SK-N-SH treated with all-trans-retinoic acid at 6 μM for 48 hours (cell line): ENCODE measurements around the gene SFMBT2.

ENCODE experiments used
- ATAC-seq: fragments of 200-7000 bp; cut with Tn5 transposase; 3 replicates; pipeline ENCODE4 v1.9.1; 2020; ENCODE audit warnings: mild to moderate bottlenecking, moderate library complexity
- ARNTL ChIP-seq: fragments of 450-650 bp; formaldehyde crosslinking; IDR thresholded peaks from 2 replicates; pipeline ENCODE4 v1.5.0; 2020; ENCODE audit warnings: low read depth, mild to moderate bottlenecking, moderate library complexity, borderline replicate concordance
- BACH2 ChIP-seq: fragments of 250-450 bp; sonication (Bioruptor Pico); IDR thresholded peaks from 2 replicates; pipeline ENCODE4 v1.9.0; 2021; ENCODE audit warnings: mild to moderate bottlenecking, borderline replicate concordance
- CSDC2 ChIP-seq: fragments of 250-450 bp; sonication (Bioruptor Pico); IDR thresholded peaks from 2 replicates; pipeline ENCODE4 v1.5.0; 2020; ENCODE audit warnings: mild to moderate bottlenecking, moderate library complexity
- ESRRG ChIP-seq: fragments of 250-450 bp; sonication (Bioruptor Pico); IDR thresholded peaks from 2 replicates; pipeline ENCODE4 v1.6.1; 2021; ENCODE audit warnings: mild to moderate bottlenecking
- GLIS3 ChIP-seq: fragments of 250-450 bp; sonication (Bioruptor Pico); IDR thresholded peaks from 2 replicates; pipeline ENCODE4 v1.5.0; 2020; ENCODE audit warnings: mild to moderate bottlenecking, moderate library complexity
- OSR1 ChIP-seq: fragments of 250-450 bp; sonication (Bioruptor Pico); IDR thresholded peaks from 2 replicates; pipeline ENCODE4 v1.8.0; 2022; ENCODE audit warnings: moderate library complexity, mild to moderate bottlenecking, inconsistent platforms
- PATZ1 ChIP-seq: fragments of 250-450 bp; sonication (Bioruptor Pico); IDR thresholded peaks from 2 replicates; pipeline ENCODE4 v1.8.0; 2020; ENCODE audit warnings: mild to moderate bottlenecking, moderate library complexity, borderline replicate concordance
- PPARA ChIP-seq: fragments of 250-450 bp; sonication (Bioruptor Pico); IDR thresholded peaks from 2 replicates; pipeline ENCODE4 v1.5.0; 2020; ENCODE audit warnings: mild to moderate bottlenecking, borderline replicate concordance
- RARB ChIP-seq: fragments of 250-450 bp; sonication (Bioruptor Pico); IDR thresholded peaks from 2 replicates; pipeline ENCODE4 v1.8.0; 2021; ENCODE audit warnings: mild to moderate bottlenecking, moderate library complexity
- SNAI2 ChIP-seq: fragments of 250-450 bp; sonication (Bioruptor Pico); IDR thresholded peaks from 2 replicates; pipeline ENCODE4 v1.5.0; 2020; ENCODE audit warnings: mild to moderate bottlenecking, moderate library complexity
- TCF4 ChIP-seq: fragments of 250-450 bp; sonication (Bioruptor Pico); IDR thresholded peaks from 2 replicates; pipeline ENCODE4 v1.8.0; 2021; ENCODE audit warnings: mild to moderate bottlenecking, moderate library complexity, borderline replicate concordance
- TOX ChIP-seq: fragments of 250-450 bp; sonication (Bioruptor Pico); IDR thresholded peaks from 2 replicates; pipeline ENCODE4 v1.8.0; 2021; ENCODE audit warnings: mild to moderate bottlenecking, moderate library complexity, borderline replicate concordance
- TSHZ2 ChIP-seq: fragments of 250-450 bp; sonication (Bioruptor Pico); IDR thresholded peaks from 2 replicates; pipeline ENCODE4 v1.5.0; 2020; ENCODE audit warnings: mild to moderate bottlenecking, moderate library complexity
- ZC3H10 ChIP-seq: fragments of 250-450 bp; sonication (Bioruptor Pico); IDR thresholded peaks from 2 replicates; pipeline ENCODE4 v1.5.1; 2021; ENCODE audit warnings: mild to moderate bottlenecking, moderate library complexity
- ZFP3 ChIP-seq: fragments of 250-450 bp; sonication (Bioruptor Pico); IDR thresholded peaks from 2 replicates; pipeline ENCODE4 v1.5.0; 2020; ENCODE audit warnings: mild to moderate bottlenecking, moderate library complexity
- ZFP30 ChIP-seq: fragments of 450-650 bp; formaldehyde crosslinking; IDR thresholded peaks from 2 replicates; pipeline ENCODE4 v1.5.0; 2022; ENCODE audit warnings: mild to moderate bottlenecking, moderate library complexity
- ZNF565 ChIP-seq: fragments of 450-650 bp; formaldehyde crosslinking; conservative IDR thresholded peaks from 2 replicates; pipeline ENCODE4 v1.5.0; 2020; ENCODE audit warnings: low read depth, mild to moderate bottlenecking, moderate library complexity
- ZNF70 ChIP-seq: fragments of 450-650 bp; formaldehyde crosslinking; IDR thresholded peaks from 2 replicates; pipeline ENCODE4 v1.5.0; 2020; ENCODE audit warnings: mild to moderate bottlenecking, moderate library complexity
- TF ChIP-seq, protein P1 (sequence below): fragments of 250-450 bp; sonication (Bioruptor Pico); IDR thresholded peaks from 2 replicates; pipeline ENCODE4 v1.5.1; 2021; ENCODE audit warnings: mild to moderate bottlenecking, moderate library complexity

Gene SFMBT2

GRCh38 chr10:7438196-7438986, 27.6 kb upstream of the SFMBT2 start:
- no peak for ATAC-seq
- TF ChIP-seq TCF4 = peak; percentile 57; the same call in 1 of the 2 replicates
- no peak for TF ChIP-seq ESRRG (CRISPR knock-in tag)

GRCh38 chr10:7436490-7437100, 25.8 kb upstream of the SFMBT2 start:
- ATAC-seq = no peak
- TF ChIP-seq ZNF70 (CRISPR knock-in tag) = no peak
- TF ChIP-seq ZNF565 (CRISPR knock-in tag) = no peak
- no peak for TF ChIP-seq PATZ1 (CRISPR knock-in tag)
- TF ChIP-seq CSDC2 (CRISPR knock-in tag) = no peak
- TF ChIP-seq ZC3H10 = no peak
- TF ChIP-seq ARNTL (CRISPR knock-in tag) = no peak
- no peak for TF ChIP-seq ZFP30 (CRISPR knock-in tag)
- no peak for TF ChIP-seq ZFP3 (CRISPR knock-in tag)
- no peak for TF ChIP-seq SNAI2 (CRISPR knock-in tag)
- TF ChIP-seq TOX (CRISPR knock-in tag) = no peak
- TF ChIP-seq, protein P1, sequence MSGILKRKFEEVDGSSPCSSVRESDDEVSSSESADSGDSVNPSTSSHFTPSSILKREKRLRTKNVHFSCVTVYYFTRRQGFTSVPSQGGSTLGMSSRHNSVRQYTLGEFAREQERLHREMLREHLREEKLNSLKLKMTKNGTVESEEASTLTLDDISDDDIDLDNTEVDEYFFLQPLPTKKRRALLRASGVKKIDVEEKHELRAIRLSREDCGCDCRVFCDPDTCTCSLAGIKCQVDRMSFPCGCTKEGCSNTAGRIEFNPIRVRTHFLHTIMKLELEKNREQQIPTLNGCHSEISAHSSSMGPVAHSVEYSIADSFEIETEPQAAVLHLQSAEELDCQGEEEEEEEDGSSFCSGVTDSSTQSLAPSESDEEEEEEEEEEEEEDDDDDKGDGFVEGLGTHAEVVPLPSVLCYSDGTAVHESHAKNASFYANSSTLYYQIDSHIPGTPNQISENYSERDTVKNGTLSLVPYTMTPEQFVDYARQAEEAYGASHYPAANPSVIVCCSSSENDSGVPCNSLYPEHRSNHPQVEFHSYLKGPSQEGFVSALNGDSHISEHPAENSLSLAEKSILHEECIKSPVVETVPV (CRISPR knock-in tag) = no peak
- no peak for TF ChIP-seq BACH2 (CRISPR knock-in tag)
- TF ChIP-seq OSR1 = no peak
- TF ChIP-seq GLIS3 (CRISPR knock-in tag) = no peak
- no peak for TF ChIP-seq TSHZ2 (CRISPR knock-in tag)
- no peak for TF ChIP-seq RARB (CRISPR knock-in tag)
- TF ChIP-seq, all 23 proteins: peak for 0

DNA sequence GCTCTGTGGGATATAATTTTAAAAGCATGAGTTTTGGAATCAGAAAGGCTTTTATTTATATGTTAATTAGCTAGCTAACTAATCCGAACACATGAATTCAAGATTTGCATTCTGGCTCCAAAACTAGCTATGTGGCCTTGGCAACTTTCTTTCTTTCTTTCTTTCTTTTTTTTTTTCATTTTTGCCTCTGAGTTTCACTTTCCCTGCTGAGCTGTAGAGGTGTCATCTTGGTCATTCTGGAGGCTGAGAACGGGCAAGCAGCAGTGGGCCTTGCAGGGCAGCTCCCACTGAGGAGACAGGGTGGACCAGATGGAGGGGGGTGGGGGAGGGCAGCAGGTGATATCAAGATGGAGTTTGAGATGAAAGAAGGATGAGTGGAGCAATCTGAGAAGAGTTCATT, 24.8 kb upstream of the SFMBT2 start:
- ATAC-seq = no peak
- no peak for TF ChIP-seq TCF4
- no peak for TF ChIP-seq SNAI2 (CRISPR knock-in tag)
- no peak for TF ChIP-seq TOX (CRISPR knock-in tag)
- TF ChIP-seq TSHZ2 (CRISPR knock-in tag) = no peak

- no peak for ATAC-seq
- no peak for TF ChIP-seq PPARA (CRISPR knock-in tag)
- TF ChIP-seq, all 23 proteins: peak for 0
These were observed 23.5 kb upstream of the SFMBT2 start for GRCh38 chr10:7434378-7434777.
